ENCODE data around the gene UBAC1. TPM values are rescaled to one million over a fixed set of nuclear protein-coding genes. Genes with fewer than 3 reads are reported as not detected.

UBAC1 gene
- total RNA-seq, 4 donors from 2014 or later: 48.6 to 61.4 (median 55.9) TPM

GRCh38 chr9:135927195-135928013, 33.8 kb downstream of the UBAC1 start:
- H3K27ac ChIP-seq: no peak overlapping the region
- peaks cover 0 to 4% (median 0%) of the 10 kb centered on the region in 4 donors for H3K4me1 ChIP-seq
- H3K27me3 ChIP-seq: no peaks in the 10 kb centered on the region
- no peak for DNase-seq (ENCODE audit: low spot score in 2 of 2)
- TF ChIP-seq, protein P1, sequence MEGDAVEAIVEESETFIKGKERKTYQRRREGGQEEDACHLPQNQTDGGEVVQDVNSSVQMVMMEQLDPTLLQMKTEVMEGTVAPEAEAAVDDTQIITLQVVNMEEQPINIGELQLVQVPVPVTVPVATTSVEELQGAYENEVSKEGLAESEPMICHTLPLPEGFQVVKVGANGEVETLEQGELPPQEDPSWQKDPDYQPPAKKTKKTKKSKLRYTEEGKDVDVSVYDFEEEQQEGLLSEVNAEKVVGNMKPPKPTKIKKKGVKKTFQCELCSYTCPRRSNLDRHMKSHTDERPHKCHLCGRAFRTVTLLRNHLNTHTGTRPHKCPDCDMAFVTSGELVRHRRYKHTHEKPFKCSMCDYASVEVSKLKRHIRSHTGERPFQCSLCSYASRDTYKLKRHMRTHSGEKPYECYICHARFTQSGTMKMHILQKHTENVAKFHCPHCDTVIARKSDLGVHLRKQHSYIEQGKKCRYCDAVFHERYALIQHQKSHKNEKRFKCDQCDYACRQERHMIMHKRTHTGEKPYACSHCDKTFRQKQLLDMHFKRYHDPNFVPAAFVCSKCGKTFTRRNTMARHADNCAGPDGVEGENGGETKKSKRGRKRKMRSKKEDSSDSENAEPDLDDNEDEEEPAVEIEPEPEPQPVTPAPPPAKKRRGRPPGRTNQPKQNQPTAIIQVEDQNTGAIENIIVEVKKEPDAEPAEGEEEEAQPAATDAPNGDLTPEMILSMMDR (IDR thresholded peaks at IDR 0.05): no peak
- TF ChIP-seq EP300 (IDR thresholded peaks at IDR 0.05) (no peak), POLR2A (IDR thresholded peaks at IDR 0.05) (no peak)
- H3K9me3 ChIP-seq: no peaks in the 10 kb centered on the region
- no peak overlapping the region for H3K4me3 ChIP-seq
- H3K36me3 ChIP-seq: peaks cover 0 to 69% (median 0%) of the 10 kb centered on the region in 3 donors
- 87 to 96% methylated on average over 10 to 13 of the region's 25 CpGs for whole genome bisulfite sequencing, 2 donors

DNA sequence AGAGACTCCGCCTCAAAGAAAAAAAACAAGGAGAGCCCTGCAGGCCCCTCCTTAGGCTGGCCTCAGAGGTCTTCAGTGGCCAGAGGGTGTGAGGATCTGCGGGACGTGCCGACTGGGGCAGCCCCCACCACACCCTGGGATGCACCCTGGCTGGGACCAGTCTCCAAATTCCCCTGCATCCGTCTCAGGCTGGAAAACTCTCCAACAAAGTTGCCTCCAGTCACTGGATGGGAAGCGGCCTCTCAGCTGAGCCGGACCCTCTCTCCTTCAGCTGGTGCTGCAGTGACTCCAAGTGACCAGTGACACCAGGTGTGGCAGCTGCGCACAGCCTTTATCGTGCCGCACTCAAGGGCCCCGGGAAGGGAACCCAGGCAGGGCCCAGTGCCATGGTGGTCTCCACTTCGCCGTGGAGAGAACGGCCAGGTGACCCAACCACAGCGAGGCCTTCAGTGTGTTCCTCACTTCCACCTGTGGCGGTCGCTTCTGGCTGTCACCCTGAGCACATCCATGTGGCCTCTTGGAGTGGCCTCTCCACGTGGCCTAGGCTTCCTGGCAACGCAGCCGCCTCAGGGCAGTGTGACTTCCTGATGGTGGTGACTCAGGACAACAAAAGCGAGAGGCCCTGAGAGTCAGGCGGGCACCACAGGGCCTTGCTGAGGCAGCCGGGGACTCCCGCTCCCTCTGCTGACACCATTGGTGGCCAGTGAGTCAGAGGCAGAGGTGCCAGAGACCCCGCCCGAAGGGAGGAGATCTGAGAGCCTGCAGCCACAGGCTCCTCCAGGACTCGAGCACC, 34.6 kb downstream of the UBAC1 start:
- Histone ChIP-seq H3K9me3 (no peaks in the 10 kb centered on the region), H3K27ac (no peak overlapping the region), H3K36me3 (peaks cover 0 to 62% (median 0%) of the 10 kb centered on the region in 3 donors), H3K4me3 (no peak overlapping the region), H3K27me3 (no peaks in the 10 kb centered on the region), H3K4me1 (peaks cover 0 to 4% (median 0%) of the 10 kb centered on the region in 4 donors)
- no peak for DNase-seq (ENCODE audit: low spot score in 2 of 2)
- 76 to 82% methylated on average over 9 to 15 of the region's 27 CpGs for WGBS, 2 donors
- TF ChIP-seq POLR2A (IDR thresholded peaks at IDR 0.05): no peak
- TF ChIP-seq, protein P1 (IDR thresholded peaks at IDR 0.05): no peak
- TF ChIP-seq EP300 (IDR thresholded peaks at IDR 0.05): no peak

- Histone ChIP-seq H3K27ac (no peak overlapping the region), H3K4me1 (peaks cover 0 to 4% (median 0%) of the 10 kb centered on the region in 4 donors), H3K4me3 (no peak overlapping the region), H3K36me3 (peaks cover 0 to 52% (median 0%) of the 10 kb centered on the region in 3 donors), H3K9me3 (no peaks in the 10 kb centered on the region), H3K27me3 (no peaks in the 10 kb centered on the region)
- no peak for DNase-seq (ENCODE audit: low spot score in 2 of 2)
- TF ChIP-seq EP300 (IDR thresholded peaks at IDR 0.05) (no peak), POLR2A (IDR thresholded peaks at IDR 0.05) (no peak)
- TF ChIP-seq, protein P1 (IDR thresholded peaks at IDR 0.05): no peak
- WGBS, 2 donors: 85 to 91% methylated on average over 19 of the region's 19 CpGs
Observed at GRCh38 chr9:135925496-135926133, 35.6 kb downstream of the UBAC1 start.

GRCh38 chr9:135924628-135925338, 36.4 kb downstream of the UBAC1 start:
- H3K27me3 ChIP-seq: no peaks in the 10 kb centered on the region
- TF ChIP-seq, protein P1 (IDR thresholded peaks at IDR 0.05): no peak
- TF ChIP-seq EP300 (IDR thresholded peaks at IDR 0.05): no peak
- 86 to 89% methylated on average over 27 of the region's 27 CpGs for WGBS, 2 donors
- peaks cover 0 to 4% (median 0%) of the 10 kb centered on the region in 4 donors for H3K4me1 ChIP-seq
- DNase-seq (ENCODE audit: low spot score in 2 of 2): no peak
- peaks cover 0 to 46% (median 0%) of the 10 kb centered on the region in 3 donors for H3K36me3 ChIP-seq
- peaks cover 0 to 3% (median 0%) of the 10 kb centered on the region in 4 donors for H3K9me3 ChIP-seq
- no peak overlapping the region for H3K4me3 ChIP-seq
- no peak overlapping the region for H3K27ac ChIP-seq
